A673 (cell line): ENCODE results near the gene POU2AF1. TPM values are rescaled to one million over a fixed set of nuclear protein-coding genes. Genes with fewer than 3 reads are reported as not detected.

Source experiments
- BruUV-seq: library from RNA; stranded (reverse); fragments of 400-500 nt; replicated peaks from 2 replicates; lab custom pipeline; 2021; lab: Mats Ljungman, UMichigan
- CTCF ChIA-PET: fragments of 300-600 bp; sonication (Branson Sonifier 250); formaldehyde crosslinking; loops from one replicate; lab custom pipeline; 2022; ENCODE audit warnings: antibody characterized with exemption; lab: Charles Lee
- POLR2A ChIA-PET: fragments of 300-600 bp; sonication (Branson Sonifier 250); formaldehyde crosslinking; loops from one replicate; lab custom pipeline; 2022; ENCODE audit warnings: antibody characterized with exemption; ENCODE audit not compliant: low non-redundant PET; lab: Charles Lee
- DNase-seq: peaks from one replicate; pipeline ENCODE4 v3.0.0-alpha.2; 2015; ENCODE audit warnings: low spot score
- H3K27ac ChIP-seq: fragments of 200-600 bp; sonication (generic); 2 replicates; pipeline ENCODE4 v1.5.1; 2016; ENCODE audit warnings: mixed run types, low read depth, mild to moderate bottlenecking, mixed read lengths, antibody characterized with exemption, low read length; ENCODE audit not compliant: poor library complexity, severe bottlenecking
- H3K27me3 ChIP-seq: fragments of 200-600 bp; sonication (generic); replicated peaks from 2 replicates; pipeline ENCODE4 v1.6.1; 2017; ENCODE audit warnings: mixed run types, low read depth, mild to moderate bottlenecking, mixed read lengths, antibody characterized with exemption, low read length; ENCODE audit not compliant: insufficient read depth, poor library complexity
- H3K36me3 ChIP-seq: fragments of 200-600 bp; sonication (generic); 2 replicates; pipeline ENCODE4 v1.6.1; 2016; ENCODE audit warnings: mixed run types, mild to moderate bottlenecking, mixed read lengths, antibody characterized with exemption, low read length; ENCODE audit not compliant: insufficient read depth, poor library complexity, severe bottlenecking
- H3K4me1 ChIP-seq: fragments of 200-600 bp; sonication (generic); 2 replicates; pipeline ENCODE4 v1.6.1; 2017; ENCODE audit warnings: mixed run types, mild to moderate bottlenecking, mixed read lengths, antibody characterized with exemption, low read length; ENCODE audit not compliant: insufficient read depth, poor library complexity, severe bottlenecking
- H3K4me3 ChIP-seq: fragments of 200-600 bp; sonication (generic); 2 replicates; pipeline ENCODE4 v1.5.1; 2016; ENCODE audit warnings: low read depth, mixed run types, mild to moderate bottlenecking, mixed read lengths, low read length; ENCODE audit not compliant: poor library complexity, severe bottlenecking
- H3K9me3 ChIP-seq: fragments of 200-600 bp; sonication (generic); 2 replicates; pipeline ENCODE4 v1.6.1; 2016; ENCODE audit warnings: mixed run types, low read depth, mild to moderate bottlenecking, mixed read lengths, antibody characterized with exemption, low read length; ENCODE audit not compliant: poor library complexity, severe bottlenecking
- EZH2 ChIP-seq: fragments of 200-600 bp; sonication (generic); IDR thresholded peaks from 2 replicates; pipeline ENCODE4 v1.6.1; 2017; ENCODE audit warnings: borderline replicate concordance, low read depth, mild to moderate bottlenecking, mixed read lengths, antibody characterized with exemption, low read length; ENCODE audit not compliant: poor library complexity, severe bottlenecking
- intact Hi-C: fragments of 100-400 bp; cut with micrococcal nuclease; formaldehyde crosslinking; loops from one replicate; pipeline ENCODE4 v1.10.0; 2022; ENCODE audit not compliant: unreplicated experiment
- total RNA-seq: library from RNA; stranded (reverse); gene quantifications from 2 replicates; pipeline ENCODE4 v1.2.3, GENCODE V29; 2021
- TF ChIP-seq, protein P1 (sequence below): fragments of 300-800, 200-600 bp; sonication (generic); conservative IDR thresholded peaks from 2 replicates; pipeline ENCODE4 v1.5.1; 2017; ENCODE audit warnings: low read depth, mild to moderate bottlenecking, antibody characterized with exemption, low read length, moderate library complexity, mixed read lengths

Gene POU2AF1
- total RNA-seq, 1 experiment from 2014 or later: not detected

DNA sequence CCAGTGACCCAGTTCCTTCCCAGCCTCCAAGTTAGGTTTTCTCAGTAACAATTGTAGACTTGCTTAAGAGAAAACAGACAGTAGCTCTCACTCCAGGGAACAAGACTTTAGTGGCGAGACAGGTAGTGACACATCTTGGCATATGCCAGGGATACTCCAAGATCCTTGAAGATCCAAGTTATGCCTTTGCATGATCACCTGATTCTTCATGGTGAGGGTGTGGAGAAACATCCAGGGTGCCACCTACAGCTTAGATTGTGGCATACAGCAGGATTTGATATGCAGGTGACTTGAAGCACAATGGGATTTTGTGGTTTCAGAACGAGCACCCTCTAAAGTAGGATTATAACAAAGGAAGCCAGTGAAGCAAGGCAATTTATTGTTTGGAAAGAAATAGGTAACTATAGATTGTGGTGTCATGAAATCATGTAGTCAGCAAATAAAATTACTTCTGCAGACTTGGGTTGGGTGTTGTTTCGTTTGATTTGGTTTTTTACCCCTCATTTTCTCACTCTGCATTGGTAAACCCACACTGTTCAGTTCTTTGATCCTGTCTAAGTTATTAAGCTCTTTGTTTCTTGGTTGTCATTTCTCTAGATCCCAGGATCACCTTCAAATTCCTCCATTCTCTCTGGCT is 71.5 kb downstream of the POU2AF1 start:
- H3K4me1 ChIP-seq: peaks cover 26% of the 10 kb centered on the region
- BruUV-seq: no TSS peak
- no peak for DNase-seq
- TF ChIP-seq EZH2: no peak
- TF ChIP-seq, protein P1, sequence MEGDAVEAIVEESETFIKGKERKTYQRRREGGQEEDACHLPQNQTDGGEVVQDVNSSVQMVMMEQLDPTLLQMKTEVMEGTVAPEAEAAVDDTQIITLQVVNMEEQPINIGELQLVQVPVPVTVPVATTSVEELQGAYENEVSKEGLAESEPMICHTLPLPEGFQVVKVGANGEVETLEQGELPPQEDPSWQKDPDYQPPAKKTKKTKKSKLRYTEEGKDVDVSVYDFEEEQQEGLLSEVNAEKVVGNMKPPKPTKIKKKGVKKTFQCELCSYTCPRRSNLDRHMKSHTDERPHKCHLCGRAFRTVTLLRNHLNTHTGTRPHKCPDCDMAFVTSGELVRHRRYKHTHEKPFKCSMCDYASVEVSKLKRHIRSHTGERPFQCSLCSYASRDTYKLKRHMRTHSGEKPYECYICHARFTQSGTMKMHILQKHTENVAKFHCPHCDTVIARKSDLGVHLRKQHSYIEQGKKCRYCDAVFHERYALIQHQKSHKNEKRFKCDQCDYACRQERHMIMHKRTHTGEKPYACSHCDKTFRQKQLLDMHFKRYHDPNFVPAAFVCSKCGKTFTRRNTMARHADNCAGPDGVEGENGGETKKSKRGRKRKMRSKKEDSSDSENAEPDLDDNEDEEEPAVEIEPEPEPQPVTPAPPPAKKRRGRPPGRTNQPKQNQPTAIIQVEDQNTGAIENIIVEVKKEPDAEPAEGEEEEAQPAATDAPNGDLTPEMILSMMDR: no peak
- ChIA-PET CTCF (no interaction called here), POLR2A (no interaction called here)
- H3K36me3 ChIP-seq: no peaks in the 10 kb centered on the region
- H3K9me3 ChIP-seq: no peaks in the 10 kb centered on the region
- H3K4me3 ChIP-seq: no peak overlapping the region
- intact Hi-C loops: no loop called here
- no peaks in the 10 kb centered on the region for H3K27me3 ChIP-seq
- H3K27ac ChIP-seq: no peak overlapping the region

DNA sequence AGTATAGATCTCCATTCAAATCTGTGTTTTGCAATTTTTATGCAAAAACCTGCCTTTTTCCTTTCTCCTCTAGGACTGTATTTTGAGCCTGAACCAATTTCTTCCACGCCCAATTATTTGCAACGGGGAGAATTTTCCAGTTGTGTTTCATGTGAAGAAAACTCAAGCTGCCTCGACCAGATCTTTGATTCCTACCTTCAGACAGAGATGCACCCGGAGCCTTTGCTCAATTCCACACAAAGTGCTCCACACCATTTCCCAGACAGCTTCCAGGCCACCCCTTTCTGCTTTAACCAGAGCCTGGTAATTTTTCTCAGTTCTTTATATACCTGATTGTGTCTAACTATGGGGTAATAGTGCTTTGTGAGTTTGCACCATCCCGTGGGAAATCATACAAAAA is 72.8 kb downstream of the POU2AF1 start:
- Histone ChIP-seq H3K27me3 (no peaks in the 10 kb centered on the region), H3K4me1 (peaks cover 32% of the 10 kb centered on the region), H3K4me3 (no peak overlapping the region), H3K9me3 (no peaks in the 10 kb centered on the region), H3K27ac (no peak overlapping the region), H3K36me3 (no peaks in the 10 kb centered on the region)
- POLR2A ChIA-PET: interaction anchor here (0.5 kb wide), 1 partner anchor 15 kb away, joined by 9 read pairs; no protein-coding TSS in a partner anchor
- CTCF ChIA-PET: no interaction called here
- no peak for DNase-seq
- TF ChIP-seq, protein P1: no peak
- TF ChIP-seq EZH2: no peak
- intact Hi-C loops: no loop called here
- no TSS peak for BruUV-seq

- BruUV-seq: no TSS peak
- no peaks in the 10 kb centered on the region for H3K27me3 ChIP-seq
- no peak overlapping the region for H3K4me3 ChIP-seq
- CTCF ChIA-PET: no interaction called here
- no peaks in the 10 kb centered on the region for H3K36me3 ChIP-seq
- no peak for TF ChIP-seq EZH2
- TF ChIP-seq, protein P1: no peak
- POLR2A ChIA-PET: no interaction called here
- H3K9me3 ChIP-seq: no peaks in the 10 kb centered on the region
- H3K4me1 ChIP-seq: peaks cover 35% of the 10 kb centered on the region
- no peak for DNase-seq
- intact Hi-C loops: no loop called here
- H3K27ac ChIP-seq: no peak overlapping the region
Observed at GRCh38 chr11:111305876-111306275, 73.2 kb downstream of the POU2AF1 start.
